Endothelial cell of umbilical vein (primary cell): ENCODE results near the gene TMEM213.

Source experiments
- TF ChIP-seq, protein P1 (sequence below): IDR thresholded peaks from 2 replicates; pipeline ENCODE4 v1.6.1; 2011; ENCODE audit not compliant: insufficient read depth, insufficient read length
- TF ChIP-seq, protein P2 (sequence below), 2 donors: IDR thresholded peaks; 1 replicate in 1 of 2; 2 replicates in 1 of 2; pipeline ENCODE4 v1.5.1; 2011; ENCODE audit warnings: low read length in 2 of 2, mild to moderate bottlenecking in 2 of 2, moderate library complexity in 2 of 2, control low read depth in 1 of 2, inconsistent platforms in 1 of 2, low read depth in 1 of 2; ENCODE audit not compliant: insufficient read depth in 1 of 2; ENCODE audit errors: extremely low read depth in 1 of 2

DNA sequence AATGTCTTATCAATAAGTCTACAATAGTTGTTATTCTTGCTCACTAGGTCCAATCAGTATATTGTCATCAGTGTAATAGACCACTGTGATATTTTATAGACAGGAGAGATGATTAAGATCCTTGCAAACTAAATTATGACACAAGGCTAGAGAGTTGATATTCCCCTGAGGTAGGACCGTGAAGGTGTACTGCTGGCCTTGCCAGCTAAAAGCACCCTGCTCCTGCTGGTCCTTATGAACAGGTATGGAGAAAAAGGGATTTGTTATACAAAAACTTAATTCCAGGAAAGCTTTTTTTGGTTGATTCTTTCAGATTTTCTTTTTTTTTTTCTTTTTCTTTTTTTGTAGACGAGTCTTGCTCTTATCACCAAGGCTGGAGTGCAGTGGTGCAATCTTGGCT lies 16.8 kb upstream of the TMEM213 start:
- TF ChIP-seq, protein P1, sequence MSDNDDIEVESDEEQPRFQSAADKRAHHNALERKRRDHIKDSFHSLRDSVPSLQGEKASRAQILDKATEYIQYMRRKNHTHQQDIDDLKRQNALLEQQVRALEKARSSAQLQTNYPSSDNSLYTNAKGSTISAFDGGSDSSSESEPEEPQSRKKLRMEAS: no peak
- TF ChIP-seq, protein P2, sequence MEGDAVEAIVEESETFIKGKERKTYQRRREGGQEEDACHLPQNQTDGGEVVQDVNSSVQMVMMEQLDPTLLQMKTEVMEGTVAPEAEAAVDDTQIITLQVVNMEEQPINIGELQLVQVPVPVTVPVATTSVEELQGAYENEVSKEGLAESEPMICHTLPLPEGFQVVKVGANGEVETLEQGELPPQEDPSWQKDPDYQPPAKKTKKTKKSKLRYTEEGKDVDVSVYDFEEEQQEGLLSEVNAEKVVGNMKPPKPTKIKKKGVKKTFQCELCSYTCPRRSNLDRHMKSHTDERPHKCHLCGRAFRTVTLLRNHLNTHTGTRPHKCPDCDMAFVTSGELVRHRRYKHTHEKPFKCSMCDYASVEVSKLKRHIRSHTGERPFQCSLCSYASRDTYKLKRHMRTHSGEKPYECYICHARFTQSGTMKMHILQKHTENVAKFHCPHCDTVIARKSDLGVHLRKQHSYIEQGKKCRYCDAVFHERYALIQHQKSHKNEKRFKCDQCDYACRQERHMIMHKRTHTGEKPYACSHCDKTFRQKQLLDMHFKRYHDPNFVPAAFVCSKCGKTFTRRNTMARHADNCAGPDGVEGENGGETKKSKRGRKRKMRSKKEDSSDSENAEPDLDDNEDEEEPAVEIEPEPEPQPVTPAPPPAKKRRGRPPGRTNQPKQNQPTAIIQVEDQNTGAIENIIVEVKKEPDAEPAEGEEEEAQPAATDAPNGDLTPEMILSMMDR (IDR thresholded peaks at IDR 0.05; ENCODE audit: extremely low read depth in 1 of 2, insufficient read depth in 1 of 2, low read depth in 1 of 2, low read length in 2 of 2): no peak
